ENCODE results near the gene CNNM2. TPM values are rescaled to one million over a fixed set of nuclear protein-coding genes. Genes with fewer than 3 reads are reported as not detected.

CNNM2 gene
- total RNA-seq (10 to 100 TPM; 14.9 to 15.5 TPM), polyA plus RNA-seq (1 to 10 TPM; 4.4 to 5.7 (median 5.3) TPM), total RNA-seq (8.4 to 31.0 (median 25.8) reads per million in 6 experiments)

GRCh38 chr10:102917962-102918816 is at the start of gene CNNM2:
Gene CNNM2 (plus strand): TSS chr10:102918294. CDS start chr10:102918481, 187 bp downstream.
- peak within 1 kb of the TSS; percentile 91 to 98 (median 96) for H3K27ac Mint-ChIP-seq
- no peaks in the 10 kb centered on the region for H3K9me3 Mint-ChIP-seq
- peaks cover 22 to 57% (median 50%) of the 10 kb centered on the region in 4 donors for H3K4me1 Mint-ChIP-seq
- POLR2A ChIA-PET, result interaction anchor here (0.6 to 3.0 kb wide), 14 partner anchors 137 to 1921 kb away, joined by 3 to 28 read pairs (median 4); partner anchors contain the start of genes ARL3, CALHM2, NT5C2 and SFXN2
- H3K36me3 Mint-ChIP-seq, result peaks cover 0 to 2% (median 0%) of the 10 kb centered on the region in 3 donors
- DNase-seq (peak; percentile 97 to 100 (median 99)), ATAC-seq (peak; percentile 86 to 89)
- peaks cover 0 to 17% (median 2%) of the 10 kb centered on the region in 5 donors for H3K27me3 Mint-ChIP-seq
- H3K4me3 Mint-ChIP-seq, result peak within 1 kb of the TSS; percentile 94 to 99 (median 96)

DNA sequence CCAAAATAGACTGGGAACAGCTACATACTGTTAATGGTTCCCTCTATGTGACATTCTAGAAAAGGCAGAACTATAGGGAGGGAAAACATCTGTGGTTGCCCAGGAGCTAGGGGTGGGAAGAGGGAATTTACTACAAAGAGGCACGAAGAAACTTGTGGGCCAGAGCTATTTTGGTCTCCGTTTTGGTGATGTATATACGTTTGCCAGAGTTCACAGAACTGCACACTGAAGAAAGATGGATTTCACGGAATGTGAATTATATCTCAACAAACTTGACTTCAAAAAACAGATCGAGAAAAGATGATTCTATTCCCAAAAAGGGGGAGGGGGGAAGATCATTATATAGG is 49.2 kb upstream of the CNNM2 start:
- peak overlapping the region in 9 of 10 donors; percentile 21 to 81 (median 68) for H3K4me3 Mint-ChIP-seq

GRCh38 chr10:102869258-102870198 is 48.6 kb upstream of the CNNM2 start, which contains the start of gene AS3MT:
Gene AS3MT (plus strand): TSS chr10:102869470. CDS start chr10:102869593, 123 bp downstream.
- Mint-ChIP-seq H3K36me3 (peaks cover 0 to 27% (median 0%) of the 10 kb centered on the region in 3 donors), H3K4me3 (peak within 1 kb of the TSS; percentile 28 to 81 (median 73)), H3K27me3 (peaks cover 18 to 26% (median 22%) of the 10 kb centered on the region in 5 donors), H3K27ac (peak within 1 kb of the TSS in 1 of 10 donors; percentile 83), H3K9me3 (no peaks in the 10 kb centered on the region), H3K4me1 (peaks cover 9 to 23% (median 14%) of the 10 kb centered on the region in 4 donors)
- ATAC-seq (peak; percentile 62 to 81), DNase-seq (peak in 3 of 10 donors; percentile 0 to 12 (median 8))
- POLR2A ChIA-PET, result no interaction called here

More for the DNA sequence above, 49.2 kb upstream of the CNNM2 start:
- Mint-ChIP-seq H3K27ac (peak overlapping the region in 1 of 10 donors; percentile 5), H3K36me3 (peaks cover 0 to 29% (median 1%) of the 10 kb centered on the region in 3 donors), H3K27me3 (peaks cover 18 to 26% (median 22%) of the 10 kb centered on the region in 5 donors), H3K4me1 (peaks cover 9 to 23% (median 14%) of the 10 kb centered on the region in 4 donors), H3K9me3 (no peaks in the 10 kb centered on the region)
- POLR2A ChIA-PET, result no interaction called here
- ATAC-seq (no peak), DNase-seq (no peak)

GRCh38 chr10:102870221-102870620 is 47.9 kb upstream of the CNNM2 start:
- DNase-seq (no peak), ATAC-seq (no peak)
- H3K36me3 Mint-ChIP-seq, result peaks cover 0 to 23% (median 0%) of the 10 kb centered on the region in 3 donors
- POLR2A ChIA-PET, result no interaction called here
- H3K9me3 Mint-ChIP-seq, result no peaks in the 10 kb centered on the region
- no peak overlapping the region for H3K27ac Mint-ChIP-seq
- H3K27me3 Mint-ChIP-seq, result peaks cover 18 to 26% (median 22%) of the 10 kb centered on the region in 5 donors
- peak overlapping the region in 6 of 10 donors; percentile 39 to 76 (median 70) for H3K4me3 Mint-ChIP-seq
- peaks cover 9 to 23% (median 14%) of the 10 kb centered on the region in 4 donors for H3K4me1 Mint-ChIP-seq

DNA sequence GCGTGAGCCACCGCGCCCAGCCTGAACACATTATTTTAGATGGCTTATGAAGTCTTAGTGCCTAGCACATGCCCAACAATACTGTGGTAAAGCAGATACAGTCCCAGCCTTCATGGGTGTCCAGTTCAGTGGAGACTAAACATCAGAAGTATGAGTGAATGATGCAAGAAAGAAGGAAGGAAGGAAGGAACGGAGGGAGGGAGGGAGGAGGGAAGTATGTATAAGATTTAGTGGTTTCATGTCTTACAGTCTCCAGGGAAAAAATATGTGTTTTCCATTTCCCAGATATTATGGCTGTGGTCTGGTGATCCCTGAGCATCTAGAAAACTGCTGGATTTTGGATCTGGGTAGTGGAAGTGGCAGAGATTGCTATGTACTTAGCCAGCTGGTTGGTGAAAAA is 45.9 kb upstream of the CNNM2 start:
- Mint-ChIP-seq H3K27me3 (peaks cover 18 to 26% (median 22%) of the 10 kb centered on the region in 5 donors), H3K4me1 (peaks cover 9 to 23% (median 14%) of the 10 kb centered on the region in 4 donors), H3K36me3 (peaks cover 0 to 12% (median 0%) of the 10 kb centered on the region in 3 donors), H3K4me3 (no peak overlapping the region), H3K9me3 (no peaks in the 10 kb centered on the region), H3K27ac (no peak overlapping the region)
- POLR2A ChIA-PET, result no interaction called here
- ATAC-seq (no peak), DNase-seq (no peak)

- POLR2A ChIA-PET, result no interaction called here
Measured at GRCh38 chr10:102876747-102877153, 41.3 kb upstream of the CNNM2 start.

DNA sequence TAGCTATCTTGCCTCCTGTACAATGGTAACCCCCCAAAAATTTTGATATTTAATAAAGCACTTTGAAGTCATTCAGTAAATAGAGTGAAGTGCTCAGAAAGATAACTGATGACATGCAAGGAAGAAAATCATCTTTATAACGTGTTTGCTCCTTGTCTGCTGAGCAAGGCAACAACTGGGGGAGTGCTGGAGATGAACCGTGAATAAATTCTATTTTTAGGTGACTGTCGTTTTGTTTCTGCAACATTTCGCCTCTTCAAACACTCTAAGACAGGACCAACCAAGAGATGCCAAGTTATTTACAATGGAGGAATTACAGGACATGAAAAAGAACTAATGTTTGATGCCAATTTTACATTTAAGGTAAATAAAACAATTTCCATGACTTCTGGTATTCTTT is 39.5 kb upstream of the CNNM2 start:
- no peak overlapping the region for H3K27ac Mint-ChIP-seq
- H3K36me3 Mint-ChIP-seq, result peaks cover 0 to 13% (median 2%) of the 10 kb centered on the region in 3 donors
- H3K4me1 Mint-ChIP-seq, result no peaks in the 10 kb centered on the region
- H3K4me3 Mint-ChIP-seq, result no peak overlapping the region
- H3K27me3 Mint-ChIP-seq, result no peaks in the 10 kb centered on the region
- no peak for ATAC-seq
- no peak for DNase-seq
- POLR2A ChIA-PET, result no interaction called here
- H3K9me3 Mint-ChIP-seq, result no peaks in the 10 kb centered on the region

More at GRCh38 chr10:102876747-102877153, 41.3 kb upstream of the CNNM2 start:
- Mint-ChIP-seq H3K9me3 (no peaks in the 10 kb centered on the region), H3K4me1 (no peaks in the 10 kb centered on the region), H3K4me3 (no peak overlapping the region), H3K27me3 (peaks cover 0 to 5% (median 0%) of the 10 kb centered on the region in 5 donors), H3K36me3 (peaks cover 0 to 13% (median 2%) of the 10 kb centered on the region in 3 donors), H3K27ac (no peak overlapping the region)
- ATAC-seq (no peak), DNase-seq (no peak)

DNA sequence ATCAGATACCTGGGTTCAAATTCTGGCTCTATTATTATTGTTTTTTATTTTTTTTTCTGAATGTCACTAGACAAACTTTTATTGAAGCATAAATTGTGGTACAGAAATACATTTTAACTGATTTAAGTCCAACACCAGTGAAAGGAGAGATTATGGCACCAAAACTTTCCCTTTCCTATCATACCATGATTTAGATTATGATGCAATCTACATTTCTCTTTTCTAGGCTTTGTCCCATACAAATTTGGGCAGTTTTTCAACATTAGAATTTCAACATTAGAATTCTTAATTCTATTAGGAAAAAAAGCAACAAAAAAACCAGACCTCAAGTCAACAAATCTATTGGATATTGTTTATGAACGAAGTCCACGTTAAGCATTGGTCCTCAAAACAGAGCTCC is 37.8 kb upstream of the CNNM2 start:
- no peak for ATAC-seq

DNA sequence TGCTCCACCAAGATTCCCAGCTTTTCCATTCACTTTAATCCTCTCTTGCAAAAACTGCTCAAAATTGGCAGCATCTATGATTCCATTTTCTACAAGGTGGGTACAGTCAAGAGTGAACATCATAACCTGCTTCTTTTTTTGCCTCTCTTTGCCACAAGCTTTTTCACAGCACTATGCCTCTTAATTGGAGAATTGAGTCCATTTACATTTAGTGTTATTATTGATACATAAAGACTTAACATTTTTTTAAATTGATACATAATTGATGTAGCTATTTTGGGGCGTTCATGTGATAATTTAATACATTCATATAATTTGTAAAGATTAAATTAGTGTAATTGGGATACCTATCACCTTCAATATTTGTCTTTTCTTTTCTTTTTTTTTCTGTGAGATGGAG is 30.0 kb upstream of the CNNM2 start:
- Mint-ChIP-seq H3K4me1 (peaks cover 0 to 1% (median 0%) of the 10 kb centered on the region in 4 donors), H3K27me3 (no peaks in the 10 kb centered on the region), H3K9me3 (no peaks in the 10 kb centered on the region), H3K27ac (no peak overlapping the region), H3K4me3 (no peak overlapping the region), H3K36me3 (peaks cover 0 to 16% (median 8%) of the 10 kb centered on the region in 3 donors)
- POLR2A ChIA-PET, result no interaction called here
- ATAC-seq (no peak), DNase-seq (no peak)

More for the DNA sequence above, 37.8 kb upstream of the CNNM2 start:
- Mint-ChIP-seq H3K27ac (no peak overlapping the region), H3K36me3 (peaks cover 0 to 11% (median 2%) of the 10 kb centered on the region in 3 donors), H3K4me1 (no peaks in the 10 kb centered on the region), H3K9me3 (no peaks in the 10 kb centered on the region), H3K4me3 (no peak overlapping the region), H3K27me3 (no peaks in the 10 kb centered on the region)
- POLR2A ChIA-PET, result no interaction called here
- DNase-seq, result no peak

DNA sequence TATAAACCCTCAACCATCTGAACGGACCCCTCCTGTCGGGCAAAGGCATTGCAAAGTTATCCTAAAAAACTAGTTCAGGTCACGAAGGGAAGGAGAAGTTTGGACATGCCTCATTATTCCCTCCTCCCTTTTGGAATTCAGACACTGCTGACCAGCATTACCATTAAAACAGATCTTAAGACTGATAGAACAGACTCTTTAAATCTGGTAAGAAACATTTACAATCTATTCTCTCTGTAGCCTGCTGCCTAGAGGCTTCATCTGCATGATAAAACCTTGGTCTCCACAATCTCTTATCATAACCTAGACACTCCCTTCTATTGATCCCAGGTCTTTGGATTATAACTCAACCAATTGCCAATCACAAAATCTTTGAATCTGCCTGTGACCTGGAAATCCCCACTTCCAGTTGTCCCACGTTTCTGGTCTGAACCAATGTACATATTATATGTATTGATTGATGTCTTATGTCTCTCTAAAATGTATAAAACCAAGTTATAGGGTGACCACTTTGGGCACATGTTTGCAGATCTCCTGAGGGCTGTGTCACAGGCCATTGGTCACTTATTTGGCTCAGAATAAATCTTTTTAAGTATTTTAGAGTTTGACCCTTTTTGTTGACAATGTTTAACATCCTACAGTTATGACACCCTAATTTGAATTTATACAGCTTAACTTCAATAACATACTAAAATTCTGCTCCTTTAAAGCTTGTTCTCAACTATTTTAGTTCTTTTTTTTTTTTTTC is 23.5 kb upstream of the CNNM2 start:
- Mint-ChIP-seq H3K27ac (no peak overlapping the region), H3K9me3 (no peaks in the 10 kb centered on the region), H3K27me3 (no peaks in the 10 kb centered on the region), H3K36me3 (peaks cover 0 to 20% (median 2%) of the 10 kb centered on the region in 3 donors), H3K4me1 (no peaks in the 10 kb centered on the region), H3K4me3 (no peak overlapping the region)
- POLR2A ChIA-PET, result interaction anchor here (0.7 kb wide), 1 partner anchor 143 kb away, joined by 4 read pairs; no protein-coding TSS in a partner anchor
- no peak for DNase-seq
- ATAC-seq, result no peak

- H3K4me3 Mint-ChIP-seq, result no peak overlapping the region
- POLR2A ChIA-PET, result no interaction called here
- H3K9me3 Mint-ChIP-seq, result no peaks in the 10 kb centered on the region
- H3K4me1 Mint-ChIP-seq, result no peaks in the 10 kb centered on the region
- H3K27ac Mint-ChIP-seq, result no peak overlapping the region
- ATAC-seq (no peak), DNase-seq (no peak)
- H3K36me3 Mint-ChIP-seq, result no peaks in the 10 kb centered on the region
- H3K27me3 Mint-ChIP-seq, result no peaks in the 10 kb centered on the region
Measured at GRCh38 chr10:102900006-102900405, 18.1 kb upstream of the CNNM2 start.

DNA sequence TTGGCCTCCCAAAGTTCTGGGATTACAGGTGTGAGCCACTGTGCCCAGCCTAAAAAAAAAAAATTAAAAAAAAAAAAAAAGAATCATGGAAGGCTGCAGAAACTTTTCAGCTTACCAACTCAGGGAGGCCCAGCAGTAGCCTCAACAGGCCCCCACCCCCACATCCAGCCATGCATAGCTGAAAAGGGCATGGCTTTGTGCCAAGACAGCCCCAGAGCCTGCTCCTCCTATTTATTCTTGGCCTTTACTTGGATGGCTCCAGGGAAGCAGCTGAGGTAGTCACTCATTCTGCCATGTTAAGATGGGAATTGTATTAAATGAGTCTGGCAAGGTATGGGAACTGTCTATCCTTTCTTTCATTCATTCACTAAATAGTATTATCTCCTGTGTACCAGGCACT is 13.7 kb upstream of the CNNM2 start:
- ATAC-seq, result no peak
- POLR2A ChIA-PET, result no interaction called here

More for the DNA sequence above, 13.7 kb upstream of the CNNM2 start:
- H3K27me3 Mint-ChIP-seq, result no peaks in the 10 kb centered on the region
- no peaks in the 10 kb centered on the region for H3K36me3 Mint-ChIP-seq
- DNase-seq, result no peak
- H3K27ac Mint-ChIP-seq, result no peak overlapping the region
- H3K4me1 Mint-ChIP-seq, result no peaks in the 10 kb centered on the region
- no peak overlapping the region for H3K4me3 Mint-ChIP-seq
- H3K9me3 Mint-ChIP-seq, result no peaks in the 10 kb centered on the region

Measured in naive thymus-derived CD8-positive, alpha-beta T cell (primary cell).